ENCODE data around the gene PLBD1. TPM values are rescaled to one million over a fixed set of nuclear protein-coding genes. Genes with fewer than 3 reads are reported as not detected.

The PLBD1 gene
- total RNA-seq, 2 experiments from 2014 or later, result not detected

DNA sequence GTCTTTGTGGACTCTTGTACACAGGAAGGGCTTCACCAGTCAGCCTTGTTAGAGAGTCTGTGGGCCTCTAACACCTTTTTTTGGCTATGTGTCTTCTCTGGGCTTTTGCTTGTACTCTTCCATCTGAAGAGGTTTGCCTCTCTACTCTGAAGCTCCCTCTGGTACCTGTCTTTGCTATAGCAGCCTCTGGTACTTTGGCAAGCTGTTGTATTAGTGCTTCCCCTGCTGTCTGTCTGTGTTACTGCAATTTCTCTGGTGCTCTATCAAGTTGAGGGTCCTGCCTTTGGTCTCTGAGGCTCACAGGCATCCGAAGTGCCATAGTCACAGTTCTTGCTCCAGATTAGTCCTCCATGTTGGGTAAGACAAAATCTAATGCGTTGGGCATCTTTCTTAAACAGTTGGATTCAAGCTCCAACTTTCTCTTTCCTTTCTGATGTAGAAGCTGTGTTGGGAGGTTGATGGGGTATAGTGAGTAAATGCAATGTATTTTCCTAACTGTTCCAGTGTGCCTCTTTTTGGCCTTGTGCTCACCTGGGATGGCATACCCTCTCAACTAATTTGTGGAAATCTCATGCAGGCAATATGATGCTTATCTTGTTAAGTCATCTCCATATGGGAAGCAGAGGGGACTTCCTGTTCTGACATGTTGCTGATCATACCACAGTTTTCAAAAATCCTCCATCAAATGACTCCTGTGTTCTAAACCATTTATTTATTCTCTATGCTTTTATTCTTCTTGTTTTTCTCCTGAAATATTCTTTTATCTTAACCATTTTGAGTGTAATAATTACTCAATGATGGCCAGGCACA, 113.4 kb downstream of the PLBD1 start:
- peak; percentile 44 for DNase-seq
- POLR2A ChIA-PET, result interaction anchor here (0.6 to 2.8 kb wide), 13 partner anchors 9 to 458 kb away, joined by 3 to 15 read pairs (median 3); partner anchors contain the start of gene ATF7IP
- Mint-ChIP-seq H3K4me1 (peaks cover 41% of the 10 kb centered on the region), H3K27ac (peak overlapping the region; percentile 67), H3K4me3 (peak overlapping the region; percentile 27), H3K9me3 (no peaks in the 10 kb centered on the region), H3K36me3 (ENCODE audit: low read depth) (peaks cover 75% of the 10 kb centered on the region), H3K27me3 (no peaks in the 10 kb centered on the region)
- CTCF ChIA-PET, result interaction anchor here (0.6 to 3.6 kb wide), 32 partner anchors 9 to 315 kb away, joined by 3 to 47 read pairs (median 4); partner anchors contain the start of gene ATF7IP

Other genes with a start within 250 kb of the PLBD1 start
- 100 to 1,000 TPM; 129 to 134 TPM for gene ATF7IP, start 202.2 kb downstream of the PLBD1 start, total RNA-seq
- gene GUCY2C, start 128.7 kb upstream of the PLBD1 start, total RNA-seq, result not detected
- 10 to 100 TPM; 91.1 to 92.7 TPM for gene WBP11, start 235.6 kb upstream of the PLBD1 start, total RNA-seq
- 1 to 10 TPM; 2.0 to 2.4 TPM for gene C12orf60, start 235.8 kb upstream of the PLBD1 start, total RNA-seq
- gene SMCO3, start 246.3 kb upstream of the PLBD1 start, total RNA-seq, result not detected